Measurements from ENCODE around the gene CTNNA2. TPM values are rescaled to one million over a fixed set of nuclear protein-coding genes. Genes with fewer than 3 reads are reported as not detected.
"Not testable (repeated sequence)": the region's sequence is repeated elsewhere in the genome, so short reads cannot be mapped to it uniquely, and the experiment has no call there.

Gene CTNNA2
- total and polyA plus RNA-seq, 12 donors: 0.12 to 5.0 (median 1.4) TPM; not detected in 1

DNA sequence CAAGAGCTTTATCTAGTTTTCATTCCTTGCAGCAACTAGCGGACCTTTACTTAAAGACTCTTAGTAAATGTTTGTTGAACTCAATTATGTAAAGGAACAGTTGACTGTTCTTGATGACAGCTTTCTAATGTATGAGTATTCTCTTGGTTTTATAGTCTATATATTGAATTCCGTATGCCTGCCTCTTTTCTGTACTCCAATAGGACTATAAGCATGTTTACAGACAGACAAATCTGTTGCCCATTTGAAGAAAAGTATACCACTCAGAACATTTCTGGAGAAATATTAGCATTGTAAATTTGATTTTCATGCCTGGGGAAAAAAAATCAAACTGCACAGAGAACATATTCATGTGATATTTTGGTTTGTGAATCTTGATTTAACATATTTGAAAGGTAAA lies 682.2 kb downstream of the CTNNA2 start:
- DNase-seq: no peak
- intact Hi-C loops (cut with DNase I): no loop called here
- TF ChIP-seq POLR2A (IDR thresholded peaks at IDR 0.05): no peak
- TF ChIP-seq, protein P1, sequence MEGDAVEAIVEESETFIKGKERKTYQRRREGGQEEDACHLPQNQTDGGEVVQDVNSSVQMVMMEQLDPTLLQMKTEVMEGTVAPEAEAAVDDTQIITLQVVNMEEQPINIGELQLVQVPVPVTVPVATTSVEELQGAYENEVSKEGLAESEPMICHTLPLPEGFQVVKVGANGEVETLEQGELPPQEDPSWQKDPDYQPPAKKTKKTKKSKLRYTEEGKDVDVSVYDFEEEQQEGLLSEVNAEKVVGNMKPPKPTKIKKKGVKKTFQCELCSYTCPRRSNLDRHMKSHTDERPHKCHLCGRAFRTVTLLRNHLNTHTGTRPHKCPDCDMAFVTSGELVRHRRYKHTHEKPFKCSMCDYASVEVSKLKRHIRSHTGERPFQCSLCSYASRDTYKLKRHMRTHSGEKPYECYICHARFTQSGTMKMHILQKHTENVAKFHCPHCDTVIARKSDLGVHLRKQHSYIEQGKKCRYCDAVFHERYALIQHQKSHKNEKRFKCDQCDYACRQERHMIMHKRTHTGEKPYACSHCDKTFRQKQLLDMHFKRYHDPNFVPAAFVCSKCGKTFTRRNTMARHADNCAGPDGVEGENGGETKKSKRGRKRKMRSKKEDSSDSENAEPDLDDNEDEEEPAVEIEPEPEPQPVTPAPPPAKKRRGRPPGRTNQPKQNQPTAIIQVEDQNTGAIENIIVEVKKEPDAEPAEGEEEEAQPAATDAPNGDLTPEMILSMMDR (IDR thresholded peaks at IDR 0.05): no peak

DNA sequence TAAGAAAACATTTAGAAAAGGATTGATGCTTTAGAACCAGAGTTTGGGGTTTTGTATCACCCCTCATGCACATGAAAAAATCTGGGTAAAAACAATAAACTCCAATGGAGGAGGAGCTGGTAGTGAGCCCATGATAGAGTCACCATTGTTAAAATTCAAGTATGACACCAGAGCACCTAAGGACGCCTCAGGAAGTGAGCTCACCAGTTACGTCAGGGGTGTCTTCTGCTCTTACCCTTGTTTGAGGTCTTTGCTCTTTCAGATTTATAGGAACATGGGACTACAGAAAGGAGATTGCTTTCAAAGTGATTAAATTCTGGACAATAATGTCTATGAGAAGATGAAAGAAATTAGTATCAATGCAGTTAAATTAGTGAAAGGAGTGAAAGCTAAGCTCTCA lies 685.2 kb downstream of the CTNNA2 start:
- Histone ChIP-seq H3K27me3 (no peaks in the 10 kb centered on the region), H3K9me3 (replicated peaks in 1 of 3) (no peaks in the 10 kb centered on the region), H3K27ac (no peak overlapping the region), H3K4me1 (replicated peaks in 1 of 2) (no peaks in the 10 kb centered on the region), H3K36me3 (replicated peaks in 1 of 2) (no peaks in the 10 kb centered on the region), H3K4me3 (no peak overlapping the region)
- intact Hi-C loops (cut with DNase I): no loop called here
- 68 to 83% (median 77%) methylated on average over 2 of the region's 2 CpGs for WGBS, 4 donors
- no peak for TF ChIP-seq POLR2A (IDR thresholded peaks at IDR 0.05)
- TF ChIP-seq, protein P1 (IDR thresholded peaks at IDR 0.05): no peak
- DNase-seq: no peak

More for the DNA sequence above, 682.2 kb downstream of the CTNNA2 start:
- 54 to 59% (median 58%) methylated on average over 2 of the region's 2 CpGs for WGBS, 4 donors
- H3K27ac ChIP-seq: no peak overlapping the region
- H3K4me3 ChIP-seq: no peak overlapping the region
- H3K36me3 ChIP-seq (replicated peaks in 1 of 2): no peaks in the 10 kb centered on the region
- H3K4me1 ChIP-seq (replicated peaks in 1 of 2): no peaks in the 10 kb centered on the region
- no peaks in the 10 kb centered on the region for H3K27me3 ChIP-seq
- no peaks in the 10 kb centered on the region for H3K9me3 ChIP-seq (replicated peaks in 1 of 3)

DNA sequence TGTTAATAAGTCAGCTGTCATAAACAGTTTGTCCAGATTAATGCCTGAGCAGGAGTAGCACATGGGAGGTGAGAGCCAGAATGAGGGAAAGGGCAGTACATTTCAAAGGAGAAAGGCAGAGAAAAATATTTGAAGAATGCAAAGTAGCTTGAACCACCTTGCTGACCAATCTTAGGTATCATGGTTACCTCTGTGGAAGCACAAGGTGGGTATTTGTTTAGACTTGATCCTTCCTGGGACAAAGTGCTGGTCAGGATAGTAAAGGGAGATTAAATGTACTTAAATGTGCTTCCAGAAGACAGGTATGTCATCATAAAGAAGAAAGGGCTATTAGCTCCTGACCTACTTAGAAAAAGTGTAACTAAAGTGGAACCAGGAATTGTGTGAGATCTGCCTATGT lies 686.7 kb downstream of the CTNNA2 start:
- no peak for DNase-seq
- no peaks in the 10 kb centered on the region for H3K36me3 ChIP-seq (replicated peaks in 1 of 2)
- no peaks in the 10 kb centered on the region for H3K4me1 ChIP-seq (replicated peaks in 1 of 2)
- no peak for TF ChIP-seq POLR2A (IDR thresholded peaks at IDR 0.05)
- intact Hi-C loops (cut with DNase I): no loop called here
- no peaks in the 10 kb centered on the region for H3K27me3 ChIP-seq
- H3K27ac ChIP-seq: no peak overlapping the region
- H3K9me3 ChIP-seq (replicated peaks in 1 of 3): no peaks in the 10 kb centered on the region
- no peak overlapping the region for H3K4me3 ChIP-seq

DNA sequence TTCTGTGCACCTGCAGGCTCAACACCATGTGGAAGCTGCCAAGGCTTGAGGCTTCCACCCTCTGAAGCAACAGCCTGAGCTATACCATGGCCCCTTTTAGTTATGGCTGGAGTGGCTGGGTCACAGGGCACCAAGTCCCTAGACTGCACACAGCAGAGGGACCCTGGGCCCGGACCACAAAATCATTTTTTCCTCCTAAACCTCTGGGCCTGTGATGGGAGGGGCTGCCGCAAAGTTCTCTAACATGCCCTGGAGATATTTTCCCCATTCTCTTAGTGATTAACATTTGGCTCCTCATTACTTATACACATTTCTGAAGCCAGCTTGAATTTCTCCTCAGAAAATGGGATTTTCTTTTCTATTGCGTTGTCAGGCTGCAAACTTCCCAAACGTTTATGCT lies 691.1 kb downstream of the CTNNA2 start:
- H3K4me1 ChIP-seq (replicated peaks in 1 of 2); H3K36me3 ChIP-seq (replicated peaks in 1 of 2); H3K4me3 ChIP-seq; H3K9me3 ChIP-seq (replicated peaks in 1 of 3); H3K27me3 ChIP-seq; intact Hi-C loops (cut with DNase I); H3K27ac ChIP-seq; DNase-seq: not testable (repeated sequence)
- WGBS, 4 donors: 81 to 90% (median 85%) methylated on average over 4 of the region's 4 CpGs

DNA sequence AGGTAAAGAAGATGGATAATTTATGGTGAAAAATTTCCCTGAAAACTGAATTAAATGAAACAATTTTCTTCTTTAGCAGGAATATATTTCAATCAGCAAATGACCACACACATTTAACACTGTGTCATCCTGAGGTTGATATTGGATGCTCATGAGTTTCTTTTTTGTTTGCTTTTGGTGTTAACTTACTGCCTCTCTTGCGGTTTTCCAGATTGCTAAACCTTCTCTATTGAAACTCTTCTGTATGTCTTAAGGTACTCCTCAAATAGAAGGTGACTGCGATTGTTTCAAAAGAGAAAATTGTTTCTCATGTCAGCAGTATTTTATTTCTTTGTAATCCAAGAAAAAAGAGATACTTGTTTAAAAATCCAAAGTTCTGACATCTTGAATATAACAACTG lies 692.6 kb downstream of the CTNNA2 start:
- Histone ChIP-seq H3K27me3 (no peaks in the 10 kb centered on the region), H3K36me3 (replicated peaks in 1 of 2) (no peaks in the 10 kb centered on the region), H3K4me1 (replicated peaks in 1 of 2) (no peaks in the 10 kb centered on the region), H3K27ac (no peak overlapping the region), H3K9me3 (replicated peaks in 1 of 3) (no peaks in the 10 kb centered on the region), H3K4me3 (no peak overlapping the region)
- TF ChIP-seq, protein P1 (IDR thresholded peaks at IDR 0.05): no peak
- no peak for TF ChIP-seq POLR2A (IDR thresholded peaks at IDR 0.05)
- DNase-seq: no peak
- intact Hi-C loops (cut with DNase I): no loop called here
- WGBS, 4 donors: 60 to 81% (median 65%) methylated on average over 2 of the region's 2 CpGs
